Measurements from ENCODE around the gene LDLRAD4.
"Not testable (repeated sequence)": the region's sequence is repeated elsewhere in the genome, so short reads cannot be mapped to it uniquely, and the experiment has no call there.

LDLRAD4 gene

DNA sequence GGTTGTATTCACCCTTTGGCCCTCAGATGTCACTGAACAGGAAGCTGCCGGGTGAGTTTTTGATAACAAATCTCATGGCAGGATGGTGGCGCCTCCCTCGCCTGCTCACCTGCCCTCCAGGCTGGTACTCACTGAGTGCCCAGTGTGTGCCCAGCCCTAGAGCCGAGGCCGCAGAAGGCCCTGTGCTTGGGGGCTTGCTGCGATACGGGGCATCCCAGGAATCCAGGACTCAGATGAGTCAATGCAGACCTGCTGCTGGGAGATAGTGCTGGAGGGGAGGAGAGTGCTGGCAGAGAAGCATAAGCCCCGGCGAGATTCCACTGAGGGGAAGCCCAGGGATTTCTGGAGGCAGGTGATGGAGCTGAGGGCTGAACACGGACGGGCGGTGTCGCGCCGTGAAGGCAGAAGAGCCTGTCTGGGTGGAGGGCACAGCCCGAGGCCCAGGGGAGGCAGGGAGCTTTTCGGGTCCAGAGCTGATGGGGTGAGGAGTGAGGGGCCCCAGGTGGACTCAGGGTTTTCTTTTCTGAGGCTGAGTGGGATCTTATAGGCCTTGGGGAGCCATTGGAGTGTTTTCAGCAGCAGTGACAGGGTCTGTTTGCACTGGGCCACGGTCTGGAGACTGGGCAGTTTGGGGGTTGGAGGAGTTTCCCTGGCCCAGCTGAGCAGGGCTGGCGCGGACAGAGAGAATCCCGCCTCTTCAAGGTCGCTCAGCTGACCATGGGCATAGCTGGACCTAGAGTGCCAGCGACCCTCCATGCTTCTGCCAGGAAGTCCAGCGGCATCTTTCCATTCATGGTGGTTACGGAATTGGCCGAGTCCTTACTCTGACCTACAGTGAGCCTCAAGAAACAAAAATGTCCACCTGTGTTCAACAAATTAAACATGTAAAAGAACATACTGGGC lies 35.5 kb downstream of the LDLRAD4 start:
- no peak for DNase-seq

DNA sequence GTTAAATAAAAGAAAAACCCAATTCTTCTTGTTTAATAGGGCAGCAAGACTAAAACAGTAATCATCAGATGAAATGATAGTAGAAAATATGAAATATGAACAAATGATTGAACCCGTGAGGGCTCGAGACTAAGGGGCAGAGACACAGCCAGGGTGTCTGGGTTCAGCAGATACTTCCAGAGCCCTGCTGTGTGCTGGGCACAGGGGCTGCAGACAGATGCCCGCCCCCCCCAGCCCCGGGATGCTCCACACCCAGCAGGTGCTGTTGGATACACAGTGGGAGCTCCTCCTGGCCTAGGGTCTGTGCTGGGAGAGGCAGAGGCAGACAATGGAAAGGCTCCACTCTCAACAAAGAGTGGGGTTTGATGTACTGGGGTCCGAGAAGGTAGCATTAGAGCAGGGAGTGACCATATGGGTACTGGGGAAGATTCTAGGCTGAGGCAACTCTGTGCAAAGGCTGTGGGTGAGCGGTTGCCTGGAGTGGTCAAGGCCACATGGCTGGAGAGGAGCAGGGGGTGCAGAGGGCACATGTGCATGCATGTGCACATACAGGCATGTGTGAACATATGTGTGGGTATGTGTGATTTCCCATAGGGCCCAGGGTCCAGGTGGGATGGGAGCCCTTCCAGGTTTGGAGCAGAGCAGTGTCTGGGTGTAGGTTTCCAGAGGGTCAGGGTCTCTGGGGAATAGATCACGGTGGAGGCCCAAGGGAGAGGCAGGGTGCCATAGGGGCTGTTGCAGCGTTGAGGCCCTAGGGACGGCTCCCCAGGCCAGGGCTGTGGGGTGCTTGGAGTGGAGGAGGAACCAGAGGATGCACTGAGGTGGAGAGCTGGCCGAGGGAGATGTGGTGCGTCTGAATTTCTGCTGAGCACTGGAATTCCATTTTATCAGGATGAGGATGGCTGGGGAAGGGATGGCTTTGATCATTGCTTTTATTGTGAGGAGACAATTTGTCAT lies 36.7 kb downstream of the LDLRAD4 start:
- no peak for DNase-seq

DNA sequence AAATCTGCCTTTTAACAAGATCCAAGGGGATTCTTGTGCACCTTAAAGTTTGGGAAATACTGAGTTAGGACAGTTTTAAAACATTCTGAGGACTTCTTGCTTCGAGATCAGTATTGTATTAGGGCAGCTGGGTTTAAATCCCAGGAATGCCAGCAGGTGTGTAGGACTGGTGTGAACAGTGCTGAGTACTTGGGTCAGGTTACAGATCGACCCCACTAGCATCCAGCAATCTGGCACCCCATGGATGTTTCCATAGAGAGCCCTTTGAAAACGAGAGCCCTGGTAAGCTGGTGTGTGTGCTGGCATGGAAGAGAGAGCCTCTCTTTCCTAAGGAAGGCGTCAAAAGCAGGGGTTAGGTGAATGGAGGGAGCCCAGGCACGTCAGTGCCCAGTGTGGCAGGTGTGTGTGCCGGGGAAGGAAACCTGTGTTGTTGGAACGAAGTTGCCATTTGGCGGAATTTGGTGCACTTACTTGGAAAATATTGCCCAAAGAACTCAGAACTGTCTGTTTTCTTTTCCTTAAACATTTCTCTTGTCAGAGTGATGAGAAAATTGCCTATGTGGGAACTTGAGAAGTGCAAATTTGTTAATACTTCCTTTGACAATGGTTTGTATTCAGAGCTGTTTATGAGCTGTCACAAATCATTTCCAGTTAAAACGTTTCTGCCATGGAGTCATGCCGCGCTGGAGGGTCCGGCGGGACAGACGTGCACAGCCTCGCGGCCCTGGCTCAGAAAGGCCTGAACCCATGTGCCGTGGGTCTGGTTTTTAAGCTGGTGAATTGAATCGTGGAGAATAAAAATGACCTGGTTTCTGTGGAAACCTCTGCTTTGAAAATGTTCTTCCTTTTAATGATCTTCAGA lies 38.1 kb downstream of the LDLRAD4 start:
- DNase-seq = no peak

DNA sequence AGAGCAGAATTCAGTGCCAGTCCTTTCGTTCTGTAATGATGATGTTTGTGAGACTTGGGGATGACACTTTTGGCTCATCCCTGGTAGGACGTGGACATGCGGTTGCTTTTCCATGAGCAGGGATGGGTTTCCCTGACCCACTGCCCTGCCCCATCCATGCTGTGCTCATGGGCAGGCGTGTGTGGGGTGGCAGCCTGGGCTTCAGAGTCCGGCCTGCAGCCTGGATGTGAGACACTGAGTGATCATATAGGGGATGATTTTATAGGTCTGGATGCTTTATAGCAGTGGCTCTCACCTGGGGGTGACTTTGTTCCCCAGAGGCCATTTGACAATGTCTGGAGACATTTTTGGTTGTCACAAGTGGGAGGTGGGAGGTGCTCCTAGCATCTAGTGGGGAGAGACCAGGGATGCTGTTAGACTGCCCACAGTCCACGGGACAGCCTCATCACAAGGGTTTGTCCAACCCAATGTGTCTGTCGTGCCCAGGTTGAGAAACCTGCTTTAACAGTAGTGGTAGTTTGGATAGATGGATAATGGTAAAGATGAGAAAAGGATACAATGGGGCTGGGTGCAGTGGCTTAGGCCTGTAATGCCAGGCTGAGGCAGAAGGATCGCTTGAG lies 38.9 kb downstream of the LDLRAD4 start:
- no peak for DNase-seq

DNA sequence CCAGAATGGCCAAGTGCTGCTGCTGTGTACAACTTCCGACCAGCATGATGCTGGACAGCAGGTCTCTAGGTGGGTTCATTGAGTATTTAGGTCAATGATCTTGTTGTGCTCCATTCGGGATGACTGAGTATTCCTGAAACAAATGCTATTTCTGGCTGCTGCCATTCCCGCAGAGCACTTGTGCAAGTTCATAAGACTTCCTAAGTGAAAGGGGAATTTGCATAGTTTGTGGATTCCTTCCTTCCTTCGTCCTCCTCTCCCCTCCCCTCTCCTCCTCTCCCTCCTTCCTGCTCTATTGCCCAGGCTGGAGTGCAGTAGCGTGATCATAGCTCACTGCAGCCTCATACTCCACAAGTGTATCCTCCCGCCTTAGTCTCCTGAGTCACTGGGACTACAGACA lies 40.4 kb downstream of the LDLRAD4 start:
- no peak for DNase-seq

DNA sequence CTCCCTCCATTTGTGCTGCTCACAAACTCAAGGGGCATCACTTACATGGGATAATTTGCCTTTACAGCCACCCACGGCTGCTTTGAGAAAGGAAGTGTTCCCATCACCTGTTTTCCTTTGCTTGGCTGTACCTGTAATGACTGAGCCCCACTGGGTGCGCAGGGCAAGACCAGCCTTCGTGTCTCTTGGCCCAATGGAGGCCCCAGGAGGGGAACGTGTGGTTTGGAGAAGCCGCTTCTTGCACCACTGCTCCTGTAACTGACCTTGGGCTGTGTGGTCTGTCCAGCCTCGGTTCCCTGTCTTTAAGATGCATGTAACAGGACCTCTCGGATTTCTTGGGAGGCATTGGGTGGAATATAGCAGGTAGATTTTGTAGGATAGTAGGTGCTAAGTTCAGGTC lies 41.1 kb downstream of the LDLRAD4 start:
- no peak for DNase-seq

DNA sequence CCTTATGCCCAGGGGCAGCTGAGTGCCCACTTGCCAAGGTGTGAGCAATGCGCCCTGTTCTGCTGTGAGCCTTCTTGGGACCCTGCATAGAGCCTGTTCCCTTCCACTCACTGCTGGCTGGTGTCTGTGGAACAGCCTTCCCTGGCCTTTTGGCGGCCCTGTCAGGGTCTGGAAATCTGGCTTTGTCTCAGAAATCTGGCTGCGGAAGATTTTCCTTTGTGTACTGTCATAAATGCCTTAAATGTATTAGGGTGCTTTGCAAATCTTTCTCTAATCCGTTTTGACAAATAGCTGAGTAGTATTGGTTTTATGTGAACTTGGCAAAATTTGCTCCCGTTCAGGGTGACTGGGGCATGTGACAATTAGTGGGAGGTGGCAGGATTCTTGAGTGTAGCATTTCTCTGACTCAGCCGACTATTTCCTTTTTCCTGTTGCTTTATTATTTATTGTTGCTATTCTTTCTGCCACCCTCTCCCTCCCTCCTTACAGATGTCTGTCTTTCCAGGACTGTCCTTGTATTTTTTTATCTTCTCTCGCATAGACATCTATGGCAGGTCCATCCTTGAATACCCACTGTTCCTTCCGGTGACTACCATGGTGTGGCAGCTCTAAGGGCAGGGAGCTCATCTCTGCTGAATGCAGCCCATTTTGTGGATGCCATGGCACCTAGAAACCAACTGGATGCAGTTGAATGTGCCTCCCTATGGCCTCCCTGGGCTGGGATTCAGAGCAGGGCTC lies 41.8 kb downstream of the LDLRAD4 start:
- DNase-seq = no peak

DNA sequence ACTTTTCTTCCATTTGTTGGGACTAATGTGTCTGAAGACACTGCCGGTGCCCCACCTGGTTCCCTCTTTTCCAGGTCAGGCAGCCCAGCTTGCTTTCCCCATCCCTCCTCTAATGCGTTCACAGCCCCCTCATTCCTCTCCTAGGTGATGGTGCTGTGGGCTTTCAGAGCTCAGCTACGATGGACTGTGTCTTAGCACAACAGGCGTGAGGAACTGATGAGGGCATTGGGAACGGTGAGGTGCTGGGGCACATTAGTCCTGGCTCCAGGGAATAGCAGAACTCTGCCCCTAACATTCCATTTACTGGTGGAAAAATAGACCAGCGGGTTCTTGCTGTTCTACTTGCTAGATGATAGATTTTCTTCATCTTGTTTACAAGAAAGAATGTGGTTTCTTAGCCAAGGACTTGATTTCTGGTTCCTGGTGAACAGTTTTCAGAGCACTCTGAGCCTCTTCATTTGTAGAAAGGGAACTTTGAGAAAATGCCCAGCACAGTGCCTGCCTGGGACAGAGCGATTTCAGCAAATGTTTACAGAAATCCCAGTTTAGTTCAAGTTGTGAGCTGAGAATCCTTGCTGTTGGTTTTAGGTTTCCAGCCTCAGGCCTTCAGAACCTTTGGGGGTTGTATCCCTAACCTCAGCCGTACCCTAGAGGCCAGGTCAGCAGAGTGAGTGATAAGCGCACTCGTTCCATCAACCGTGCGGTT lies 42.5 kb downstream of the LDLRAD4 start:
- DNase-seq = no peak

DNA sequence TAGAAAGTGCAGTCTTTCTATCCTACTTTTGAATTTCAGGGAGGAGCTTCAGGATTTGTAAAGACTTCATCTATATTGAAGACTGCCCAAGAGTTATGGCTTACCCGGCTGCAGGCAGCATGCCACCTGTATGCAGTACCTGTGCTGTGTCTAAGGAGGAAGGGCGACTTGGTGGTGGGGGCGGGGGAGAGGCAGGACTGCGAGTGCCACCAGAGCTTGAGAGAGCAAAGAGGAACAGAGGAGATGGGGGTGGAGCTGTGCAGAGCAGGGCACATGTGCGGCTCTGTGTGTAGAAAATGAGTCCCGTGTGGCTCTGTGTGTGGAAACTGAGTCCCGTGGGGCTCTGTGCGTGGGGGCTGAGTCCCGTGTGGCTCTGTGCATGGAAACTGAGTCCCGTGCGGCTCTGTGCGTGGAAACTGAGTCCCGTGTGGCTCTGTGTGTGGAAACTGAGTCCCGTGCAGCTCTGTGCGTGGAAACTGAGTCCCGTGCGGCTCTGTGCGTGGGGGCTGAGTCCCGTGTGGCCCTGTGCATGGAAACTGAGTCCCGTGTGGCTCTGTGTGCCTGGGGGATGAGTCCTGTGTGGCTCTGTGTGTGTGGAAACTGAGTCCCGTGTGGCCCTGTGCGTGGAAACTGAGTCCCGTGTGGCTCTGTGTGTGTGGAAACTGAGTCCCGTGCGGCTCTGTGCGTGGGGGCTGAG lies 43.2 kb downstream of the LDLRAD4 start:
- DNase-seq = no peak

DNA sequence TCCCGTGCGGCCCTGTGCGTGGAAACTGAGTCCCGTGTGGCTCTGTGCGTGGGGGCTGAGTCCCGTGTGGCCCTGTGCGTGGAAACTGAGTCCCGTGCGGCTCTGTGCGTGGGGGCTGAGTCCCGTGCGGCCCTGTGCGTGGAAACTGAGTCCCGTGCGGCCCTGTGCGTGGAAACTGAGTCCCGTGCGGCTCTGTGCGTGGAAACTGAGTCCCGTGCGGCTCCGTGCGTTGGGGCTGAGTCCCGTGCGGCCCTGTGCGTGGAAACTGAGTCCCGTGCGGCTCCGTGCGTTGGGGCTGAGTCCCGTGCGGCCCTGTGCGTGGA lies 43.8 kb downstream of the LDLRAD4 start:
- DNase-seq = not testable (repeated sequence)

DNA sequence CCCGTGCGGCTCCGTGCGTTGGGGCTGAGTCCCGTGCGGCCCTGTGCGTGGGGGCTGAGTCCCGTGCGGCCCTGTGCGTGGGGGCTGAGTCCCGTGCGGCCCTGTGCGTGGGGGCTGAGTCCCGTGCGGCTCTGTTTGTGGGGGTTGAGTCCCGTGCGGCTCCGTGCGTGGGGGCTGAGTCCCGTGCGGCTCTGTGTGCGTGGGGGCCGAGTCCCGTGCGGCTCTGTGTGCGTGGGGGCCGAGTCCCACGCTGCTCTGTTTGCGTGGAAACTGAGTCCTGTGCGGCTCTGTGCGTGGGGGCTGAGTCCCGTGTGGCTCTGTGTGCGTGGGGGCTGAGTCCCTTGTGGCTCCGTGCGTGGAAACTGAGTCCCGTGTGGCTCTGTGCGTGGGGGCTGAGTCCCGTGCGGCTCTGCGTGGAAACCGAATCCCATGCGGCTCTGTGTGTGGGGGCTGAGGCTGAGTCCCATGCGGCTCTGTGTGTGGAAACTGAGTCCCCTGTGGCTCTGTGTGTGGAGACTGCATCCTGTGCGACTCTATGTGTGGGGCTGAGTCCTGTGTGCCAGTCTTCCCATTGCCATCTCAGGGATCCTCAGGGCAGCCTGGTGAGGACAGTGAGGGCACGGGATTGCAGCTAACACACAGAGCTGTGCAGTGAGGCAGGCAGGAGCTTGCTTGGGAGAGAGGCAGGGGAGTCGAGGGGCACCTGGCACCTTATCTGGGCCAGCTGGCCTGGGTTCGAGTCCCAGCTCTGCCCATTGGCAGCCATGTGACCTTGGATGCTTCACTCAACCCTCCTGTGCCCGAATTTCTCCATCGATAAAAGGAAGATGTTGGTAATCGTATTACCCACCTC lies 44.5 kb downstream of the LDLRAD4 start:
- DNase-seq = no peak

DNA sequence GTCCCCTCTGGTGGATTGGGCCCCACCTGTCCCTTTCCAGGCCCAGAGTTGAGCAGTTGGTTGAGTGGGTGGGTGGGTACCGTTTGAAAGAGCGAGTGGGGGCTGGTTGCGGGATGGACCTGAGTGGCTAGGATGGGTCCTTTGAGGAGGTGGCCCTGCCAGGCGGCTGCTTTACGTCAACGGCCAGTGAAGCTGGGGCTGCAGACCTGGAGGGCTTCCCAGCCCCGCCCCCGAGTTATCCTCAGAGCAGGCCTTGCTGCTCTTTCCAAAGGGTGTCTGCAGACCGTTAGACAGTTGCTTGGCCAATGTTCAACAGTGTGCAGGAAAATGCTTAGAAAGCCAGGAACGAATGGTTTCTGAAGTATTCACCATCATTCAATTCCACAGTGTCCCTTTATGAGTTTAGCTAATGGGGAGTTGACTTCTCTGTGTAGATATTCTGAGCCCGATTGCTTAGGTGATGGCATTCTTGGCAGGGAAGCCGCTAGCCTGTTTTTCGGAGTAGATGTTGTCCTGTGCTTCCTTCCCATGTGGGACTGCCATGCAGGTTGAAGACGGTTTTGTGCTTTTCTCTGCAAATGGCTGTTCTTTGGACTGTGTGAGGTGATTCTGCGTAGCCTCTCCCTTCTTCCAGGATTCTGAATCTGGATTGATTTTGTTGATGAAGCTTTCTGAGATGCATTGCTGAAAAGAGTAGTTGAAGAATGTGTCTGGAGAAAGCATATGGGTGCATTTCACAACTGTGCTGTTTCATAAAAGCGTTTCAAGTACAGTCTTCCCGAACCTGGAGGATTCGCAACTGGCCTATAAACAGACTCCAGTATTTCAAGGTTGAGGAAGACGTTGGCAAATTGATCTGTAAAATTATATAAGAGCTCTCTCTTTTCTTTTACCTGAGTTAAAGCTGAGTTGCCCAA lies 45.8 kb downstream of the LDLRAD4 start:
- no peak for DNase-seq

DNA sequence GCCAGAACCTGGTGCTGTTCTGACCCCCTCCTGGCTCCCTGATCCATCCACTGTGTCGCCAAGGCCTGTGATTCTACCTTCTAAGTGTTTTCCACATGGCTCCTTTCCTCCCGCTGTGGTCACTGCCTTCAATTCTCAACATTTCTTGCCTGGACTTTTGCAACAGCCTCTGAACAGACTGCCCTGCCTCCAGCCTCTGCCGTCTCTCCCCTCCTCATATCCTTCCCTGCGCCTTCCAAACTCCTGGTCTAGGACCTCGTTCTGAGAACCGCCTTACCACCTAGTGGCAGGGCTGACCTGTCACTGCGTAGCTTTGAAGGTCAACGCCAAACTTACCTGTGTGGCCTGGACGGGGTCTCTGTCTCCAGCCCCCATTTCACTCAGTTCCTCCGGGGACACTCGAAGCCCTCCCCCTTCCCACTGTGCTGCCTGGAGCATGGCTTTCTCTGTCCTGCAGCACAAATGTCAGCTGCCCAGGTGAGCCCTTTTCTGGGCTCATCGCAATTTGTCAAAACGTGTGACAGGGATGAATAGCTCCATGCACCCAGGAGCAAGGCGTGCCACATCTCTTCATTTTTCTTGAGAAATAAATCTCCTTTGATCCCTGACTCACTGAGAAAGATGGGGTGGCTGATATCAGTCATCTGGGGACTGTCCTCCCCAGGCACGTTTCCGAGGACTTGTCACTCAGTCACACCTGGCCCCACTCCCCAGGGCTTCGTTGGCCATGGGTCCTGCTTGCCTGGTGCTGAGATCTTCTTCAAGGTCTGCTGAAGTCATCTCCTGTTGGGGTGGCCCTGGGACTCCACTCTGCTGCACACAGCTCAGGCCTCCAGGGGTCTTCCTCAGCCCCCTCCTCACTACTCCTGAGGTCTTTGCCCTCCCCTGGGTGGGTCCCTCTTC lies 46.7 kb downstream of the LDLRAD4 start:
- peak; percentile 87 for DNase-seq

DNA sequence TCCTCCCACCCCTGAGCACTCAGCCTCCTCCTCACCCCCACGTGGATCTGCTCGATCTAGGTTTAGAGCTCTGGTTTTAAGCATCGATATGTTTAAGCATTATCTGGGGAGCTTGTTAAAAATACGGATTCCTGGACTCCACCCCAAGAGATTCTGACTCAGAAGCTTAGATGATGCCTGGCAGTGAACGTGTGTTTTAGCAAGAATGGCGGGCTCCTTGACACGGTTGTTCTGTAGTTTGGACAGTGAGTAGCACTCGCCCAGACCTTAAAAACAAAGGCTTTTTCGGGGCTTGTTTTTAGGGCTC lies 47.3 kb downstream of the LDLRAD4 start:
- peak; percentile 19 for DNase-seq

DNA sequence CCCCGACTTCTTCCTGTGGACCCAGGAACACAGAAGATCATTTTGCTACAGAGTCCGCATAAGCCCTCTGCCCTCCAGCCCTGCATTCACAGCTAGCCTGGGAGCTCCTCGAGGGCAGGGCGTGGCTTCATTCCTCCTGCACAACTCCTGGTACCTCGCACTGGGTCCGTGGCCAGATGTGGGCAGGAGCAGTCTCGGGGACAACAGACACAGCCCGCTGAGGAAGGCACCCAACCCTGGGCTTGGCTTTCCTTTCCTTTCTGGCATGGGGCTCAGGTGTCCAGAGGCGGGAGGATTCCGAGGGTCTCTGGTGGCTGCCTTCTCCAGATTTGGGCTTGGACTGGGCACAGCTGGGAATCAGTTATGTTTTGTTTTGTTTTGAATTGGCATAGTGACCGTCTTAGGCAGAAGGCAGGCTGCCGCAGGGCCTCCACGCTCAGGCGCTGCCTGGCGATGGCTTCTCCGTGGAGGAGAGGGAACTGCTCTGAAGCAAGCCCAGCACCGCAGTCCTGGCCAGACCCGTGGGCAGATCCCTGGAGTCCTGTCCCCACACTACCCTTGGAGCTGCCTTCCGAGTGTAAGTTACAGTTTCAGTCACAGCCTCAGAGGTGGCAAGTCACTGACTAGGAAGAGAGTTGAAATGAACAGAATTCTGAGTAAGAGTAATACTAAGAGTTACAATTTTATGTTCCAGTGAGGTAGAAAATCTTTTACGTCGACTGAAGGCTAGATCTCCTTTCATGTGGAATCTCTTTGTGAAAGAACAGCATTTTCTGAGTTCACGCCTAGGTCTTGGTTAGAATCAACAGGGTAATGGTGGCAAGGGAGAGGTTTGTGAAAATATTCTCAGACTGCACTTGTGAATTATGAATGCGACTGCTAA lies 47.9 kb downstream of the LDLRAD4 start:
- peak; percentile 74 for DNase-seq

DNA sequence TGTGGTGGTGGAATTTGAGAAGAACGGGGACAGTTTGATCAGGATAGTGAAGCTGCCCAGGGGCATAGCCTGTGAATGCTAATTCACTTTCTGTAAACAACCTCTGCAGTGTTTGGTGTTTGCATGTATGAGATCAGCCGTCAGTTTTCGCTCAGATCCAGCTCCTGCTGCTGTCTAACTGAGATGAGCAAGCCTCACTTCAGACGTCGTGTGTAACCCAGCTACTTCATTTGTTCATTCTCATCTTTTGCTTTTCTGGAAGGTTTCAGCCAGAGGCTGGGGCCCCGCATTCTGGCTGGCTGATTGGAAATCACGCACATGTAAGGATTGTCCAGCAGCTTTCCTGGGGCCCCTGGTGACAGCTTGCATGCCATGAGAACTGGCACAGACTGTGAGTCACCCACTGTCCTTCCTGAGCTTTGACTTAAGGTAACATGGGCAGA lies 48.9 kb downstream of the LDLRAD4 start:
- DNase-seq = peak; percentile 52

All from stimulated activated CD4-positive, alpha-beta T cell treated with anti-CD3 and anti-CD28 coated beads, Interleukin-1b, Interleukin-23, amount 100 ng/mL, for 48 hours (primary cell).